ENCODE results near the gene KLHL40. TPM values are rescaled to one million over a fixed set of nuclear protein-coding genes. Genes with fewer than 3 reads are reported as not detected.

The KLHL40 gene
- polyA plus RNA-seq, 1 donor from 2014 or later, result not detected

GRCh38 chr3:42734263-42734860, 49.0 kb downstream of the KLHL40 start:
- Histone ChIP-seq H2AFZ (ENCODE audit: low read depth, low read length) (no peak overlapping the region), H3K27me3 (ENCODE audit: insufficient read depth, low read depth, low read length) (no peaks in the 10 kb centered on the region), H3F3A (ENCODE audit: insufficient read depth, low read length, poor library complexity, severe bottlenecking) (no peaks in the 10 kb centered on the region), H3K27ac (ENCODE audit: low read length) (no peak overlapping the region), H3K4me2 (ENCODE audit: low read length) (no peak overlapping the region), H3K4me3 (ENCODE audit: low read length) (no peak overlapping the region), H3K9me3 (ENCODE audit: low read length) (no peaks in the 10 kb centered on the region), H4K20me1 (ENCODE audit: insufficient read depth) (no peaks in the 10 kb centered on the region), H3K9me2 (ENCODE audit: insufficient read depth, low read length) (no peaks in the 10 kb centered on the region), H3K36me3 (ENCODE audit: insufficient read depth, low read length) (no peaks in the 10 kb centered on the region), H3K79me2 (replicated peaks; ENCODE audit: insufficient read depth, low read length) (no peaks in the 10 kb centered on the region), H3K9ac (ENCODE audit: low read length) (no peak overlapping the region)
- TF ChIP-seq POLR2AphosphoS5 (IDR thresholded peaks at IDR 0.05) (no peak), MXI1 (conservative IDR thresholded peaks at IDR 0.05; ENCODE audit: poor library complexity, severe bottlenecking) (no peak), EZH2 (IDR thresholded peaks at IDR 0.05; ENCODE audit: borderline replicate concordance, insufficient read depth, low read length, poor library complexity, severe bottlenecking) (no peak), TAF1 (IDR thresholded peaks at IDR 0.05; ENCODE audit: low read depth) (no peak)

- H3K4me3 ChIP-seq (ENCODE audit: low read length), result no peak overlapping the region
- TF ChIP-seq MXI1 (conservative IDR thresholded peaks at IDR 0.05; ENCODE audit: poor library complexity, severe bottlenecking), result no peak
- H3K9me2 ChIP-seq (ENCODE audit: insufficient read depth, low read length), result no peaks in the 10 kb centered on the region
- no peak overlapping the region for H2AFZ ChIP-seq (ENCODE audit: low read depth, low read length)
- H3K79me2 ChIP-seq (replicated peaks; ENCODE audit: insufficient read depth, low read length), result no peaks in the 10 kb centered on the region
- H3K27me3 ChIP-seq (ENCODE audit: insufficient read depth, low read depth, low read length), result no peaks in the 10 kb centered on the region
- no peaks in the 10 kb centered on the region for H3K9me3 ChIP-seq (ENCODE audit: low read length)
- H3F3A ChIP-seq (ENCODE audit: insufficient read depth, low read length, poor library complexity, severe bottlenecking), result no peaks in the 10 kb centered on the region
- H3K4me2 ChIP-seq (ENCODE audit: low read length), result no peak overlapping the region
- H3K36me3 ChIP-seq (ENCODE audit: insufficient read depth, low read length), result no peaks in the 10 kb centered on the region
- no peaks in the 10 kb centered on the region for H4K20me1 ChIP-seq (ENCODE audit: insufficient read depth)
- no peak overlapping the region for H3K9ac ChIP-seq (ENCODE audit: low read length)
- no peak overlapping the region for H3K27ac ChIP-seq (ENCODE audit: low read length)
Observed at GRCh38 chr3:42735019-42735418, 49.7 kb downstream of the KLHL40 start.

GRCh38 chr3:42735615-42736014, 50.3 kb downstream of the KLHL40 start:
- H3K4me3 ChIP-seq (ENCODE audit: low read length), result no peak overlapping the region
- H3K27ac ChIP-seq (ENCODE audit: low read length), result no peak overlapping the region
- H4K20me1 ChIP-seq (ENCODE audit: insufficient read depth), result no peaks in the 10 kb centered on the region
- no peaks in the 10 kb centered on the region for H3K36me3 ChIP-seq (ENCODE audit: insufficient read depth, low read length)
- H3K79me2 ChIP-seq (replicated peaks; ENCODE audit: insufficient read depth, low read length), result no peaks in the 10 kb centered on the region
- TF ChIP-seq EP300 (conservative IDR thresholded peaks at IDR 0.05; ENCODE audit: poor library complexity, severe bottlenecking), result no peak
- no peak for TF ChIP-seq CTCF (IDR thresholded peaks at IDR 0.05; ENCODE audit: poor library complexity, severe bottlenecking)
- no peaks in the 10 kb centered on the region for H3F3A ChIP-seq (ENCODE audit: insufficient read depth, low read length, poor library complexity, severe bottlenecking)
- no peak overlapping the region for H3K9ac ChIP-seq (ENCODE audit: low read length)
- no peak overlapping the region for H2AFZ ChIP-seq (ENCODE audit: low read depth, low read length)
- H3K27me3 ChIP-seq (ENCODE audit: insufficient read depth, low read depth, low read length), result no peaks in the 10 kb centered on the region
- no peak overlapping the region for H3K4me2 ChIP-seq (ENCODE audit: low read length)
- H3K9me3 ChIP-seq (ENCODE audit: low read length), result no peaks in the 10 kb centered on the region
- H3K9me2 ChIP-seq (ENCODE audit: insufficient read depth, low read length), result no peaks in the 10 kb centered on the region

GRCh38 chr3:42736081-42736480, 50.7 kb downstream of the KLHL40 start:
- H3K4me3 ChIP-seq (ENCODE audit: low read length), result no peak overlapping the region
- no peaks in the 10 kb centered on the region for H3K27me3 ChIP-seq (ENCODE audit: insufficient read depth, low read depth, low read length)
- H3K27ac ChIP-seq (ENCODE audit: low read length), result no peak overlapping the region
- H3K9ac ChIP-seq (ENCODE audit: low read length), result no peak overlapping the region
- no peaks in the 10 kb centered on the region for H3K79me2 ChIP-seq (replicated peaks; ENCODE audit: insufficient read depth, low read length)
- no peaks in the 10 kb centered on the region for H3K9me2 ChIP-seq (ENCODE audit: insufficient read depth, low read length)
- TF ChIP-seq EZH2 (IDR thresholded peaks at IDR 0.05; ENCODE audit: borderline replicate concordance, insufficient read depth, low read length, poor library complexity, severe bottlenecking), result no peak
- TF ChIP-seq POLR2AphosphoS5 (IDR thresholded peaks at IDR 0.05), result no peak
- TF ChIP-seq REST (IDR thresholded peaks at IDR 0.05; ENCODE audit: borderline replicate concordance), result no peak
- TF ChIP-seq CTCF (IDR thresholded peaks at IDR 0.05; ENCODE audit: poor library complexity, severe bottlenecking), result no peak
- no peak for TF ChIP-seq TAF1 (IDR thresholded peaks at IDR 0.05; ENCODE audit: low read depth)
- TF ChIP-seq MXI1 (conservative IDR thresholded peaks at IDR 0.05; ENCODE audit: poor library complexity, severe bottlenecking), result no peak
- no peak for TF ChIP-seq EP300 (conservative IDR thresholded peaks at IDR 0.05; ENCODE audit: poor library complexity, severe bottlenecking)
- no peak for TF ChIP-seq SMC3 (conservative IDR thresholded peaks at IDR 0.05; ENCODE audit: poor library complexity)
- TF ChIP-seq RAD21 (conservative IDR thresholded peaks at IDR 0.05), result no peak
- H3K9me3 ChIP-seq (ENCODE audit: low read length), result no peaks in the 10 kb centered on the region
- H3K4me2 ChIP-seq (ENCODE audit: low read length), result no peak overlapping the region
- no peaks in the 10 kb centered on the region for H3F3A ChIP-seq (ENCODE audit: insufficient read depth, low read length, poor library complexity, severe bottlenecking)
- H3K36me3 ChIP-seq (ENCODE audit: insufficient read depth, low read length), result no peaks in the 10 kb centered on the region
- no peaks in the 10 kb centered on the region for H4K20me1 ChIP-seq (ENCODE audit: insufficient read depth)
- H2AFZ ChIP-seq (ENCODE audit: low read depth, low read length), result no peak overlapping the region
